GM21367 (cell line): ENCODE data around the gene SH3YL1.

Experiments used
- ATAC-seq: cut with Tn5 transposase; IDR thresholded peaks from one replicate; pipeline ENCODE4 v1.9.1; 2021; ENCODE audit not compliant: unreplicated experiment

SH3YL1 gene

GRCh38 chr2:259789-260331 is 4.0 kb downstream of the SH3YL1 start:
- no peak for ATAC-seq

- no peak for ATAC-seq
These were observed 4.9 kb downstream of the SH3YL1 start for GRCh38 chr2:258933-259332.

- no peak for ATAC-seq
These were observed 6.0 kb downstream of the SH3YL1 start for GRCh38 chr2:257842-258241.

- ATAC-seq, result no peak
These were observed 6.4 kb downstream of the SH3YL1 start for GRCh38 chr2:257429-257828.

GRCh38 chr2:256094-256493 is 7.7 kb downstream of the SH3YL1 start:
- ATAC-seq, result no peak

GRCh38 chr2:255195-255594 is 8.6 kb downstream of the SH3YL1 start:
- ATAC-seq, result no peak

- ATAC-seq, result no peak
These were observed 9.6 kb downstream of the SH3YL1 start for GRCh38 chr2:254241-254640.

GRCh38 chr2:253202-253638 is 10.6 kb downstream of the SH3YL1 start:
- no peak for ATAC-seq

- no peak for ATAC-seq
These were observed 11.7 kb downstream of the SH3YL1 start for GRCh38 chr2:252001-252602.

GRCh38 chr2:249538-250042 is 14.2 kb downstream of the SH3YL1 start:
- no peak for ATAC-seq

- no peak for ATAC-seq
These were observed 15.1 kb downstream of the SH3YL1 start for GRCh38 chr2:248724-249123.

GRCh38 chr2:246489-247144 is 17.2 kb downstream of the SH3YL1 start:
- no peak for ATAC-seq

- ATAC-seq, result no peak
These were observed 19.3 kb downstream of the SH3YL1 start for GRCh38 chr2:244547-244946.

- ATAC-seq, result no peak
These were observed 25.0 kb downstream of the SH3YL1 start for GRCh38 chr2:238869-239268.

GRCh38 chr2:238431-238830 is 25.4 kb downstream of the SH3YL1 start:
- ATAC-seq, result no peak

- no peak for ATAC-seq
These were observed 26.0 kb downstream of the SH3YL1 start for GRCh38 chr2:237878-238277.

GRCh38 chr2:236993-237539 is 26.8 kb downstream of the SH3YL1 start:
- no peak for ATAC-seq

- ATAC-seq, result no peak
These were observed 29.4 kb downstream of the SH3YL1 start for GRCh38 chr2:234421-234820.

- ATAC-seq, result no peak
These were observed 30.8 kb downstream of the SH3YL1 start for GRCh38 chr2:233030-233429.

GRCh38 chr2:231521-232185 is 32.2 kb downstream of the SH3YL1 start:
- ATAC-seq, result no peak

GRCh38 chr2:228518-229278 is 35.1 kb downstream of the SH3YL1 start:
- ATAC-seq, result no peak
